Hepatocyte (in vitro differentiated cells): Measurements from ENCODE around the gene SLC44A3. TPM values are rescaled to one million over a fixed set of nuclear protein-coding genes. Genes with fewer than 3 reads are reported as not detected.

Source experiments
- DNase-seq: peaks from one replicate; pipeline ENCODE4 v3.0.0-alpha.2; 2016; ENCODE audit warnings: low spot score
- H2AFZ ChIP-seq: fragments of 200-600 bp; sonication (generic); 2 replicates; pipeline ENCODE4 v1.6.0; 2016; ENCODE audit warnings: antibody characterized with exemption, mild to moderate bottlenecking
- H3K27ac ChIP-seq: fragments of 200-600 bp; sonication (generic); 2 replicates; pipeline ENCODE4 v1.5.1; 2016; ENCODE audit warnings: mild to moderate bottlenecking
- H3K27me3 ChIP-seq: fragments of 200-600 bp; sonication (generic); 2 replicates; pipeline ENCODE4 v1.6.1; 2016
- H3K36me3 ChIP-seq: fragments of 200-600 bp; sonication (generic); replicated peaks from 2 replicates; pipeline ENCODE4 v1.5.1; 2016; ENCODE audit warnings: low read depth; ENCODE audit not compliant: insufficient read depth
- H3K4me1 ChIP-seq: fragments of 200-600 bp; sonication (generic); 2 replicates; pipeline ENCODE4 v1.5.1; 2016; ENCODE audit warnings: mild to moderate bottlenecking, moderate library complexity; ENCODE audit not compliant: insufficient read depth
- H3K4me2 ChIP-seq: fragments of 200-600 bp; sonication (generic); 2 replicates; pipeline ENCODE4 v1.6.0; 2016
- H3K4me3 ChIP-seq: fragments of 200-600 bp; sonication (generic); 2 replicates; pipeline ENCODE4 v1.5.1; 2016; ENCODE audit warnings: mild to moderate bottlenecking
- H3K79me2 ChIP-seq: fragments of 200-600 bp; sonication (generic); 2 replicates; pipeline ENCODE4 v1.6.0; 2017; ENCODE audit warnings: mild to moderate bottlenecking
- H3K9me2 ChIP-seq: fragments of 200-600 bp; sonication (generic); replicated peaks from 2 replicates; pipeline ENCODE4 v1.6.0; 2017; ENCODE audit warnings: mild to moderate bottlenecking; ENCODE audit not compliant: insufficient read depth
- H3K9me3 ChIP-seq: fragments of 200-600 bp; sonication (generic); 2 replicates; pipeline ENCODE4 v1.5.1; 2016; ENCODE audit warnings: low read depth, mild to moderate bottlenecking
- H4K20me1 ChIP-seq: fragments of 200-600 bp; sonication (generic); 2 replicates; pipeline ENCODE4 v1.6.0; 2016; ENCODE audit warnings: mild to moderate bottlenecking; ENCODE audit not compliant: insufficient read depth, poor library complexity, severe bottlenecking
- EZH2 ChIP-seq: fragments of 200-600 bp; sonication (generic); IDR thresholded peaks from 2 replicates; pipeline ENCODE4 v1.6.1; 2016; ENCODE audit warnings: antibody characterized with exemption, mild to moderate bottlenecking, borderline replicate concordance
- EZH2phosphoT487 ChIP-seq: fragments of 200-600 bp; sonication (generic); IDR thresholded peaks from one replicate; pipeline ENCODE4 v1.6.1; 2018; ENCODE audit warnings: antibody characterized with exemption, mild to moderate bottlenecking, low read depth, moderate library complexity; ENCODE audit not compliant: unreplicated experiment, severe bottlenecking
- WGBS: methylation state at CpG from one replicate; pipeline ENCODE4 v1.1.6; 2016; ENCODE audit warnings: low lambda C conversion rate; ENCODE audit errors: missing lambda C conversion rate; 5-methylcytosine and 5-hydroxymethylcytosine counted together
- polyA plus RNA-seq: library from polyadenylated mRNA; unstranded; fragments of >200 nt; fragmentation: Nextera tagmentation; extraction: Ambion mirVana; gene quantifications from 2 replicates; pipeline ENCODE4 v1.2.1, GENCODE V29; 2016
- total RNA-seq: library from RNA; depleted of rRNA; stranded (reverse); fragments of >200 nt; gene quantifications from 2 replicates; pipeline ENCODE4 v1.2.3, GENCODE V29; 2014
- TF ChIP-seq, protein P1 (sequence below): fragments of 200-600 bp; sonication (generic); IDR thresholded peaks from 2 replicates; pipeline ENCODE4 v1.5.1; 2016; ENCODE audit warnings: antibody characterized with exemption, mild to moderate bottlenecking; ENCODE audit not compliant: poor library complexity

SLC44A3 gene
- total and polyA plus RNA-seq, 2 experiments from 2014 or later = 51.5 to 55.3 TPM

DNA sequence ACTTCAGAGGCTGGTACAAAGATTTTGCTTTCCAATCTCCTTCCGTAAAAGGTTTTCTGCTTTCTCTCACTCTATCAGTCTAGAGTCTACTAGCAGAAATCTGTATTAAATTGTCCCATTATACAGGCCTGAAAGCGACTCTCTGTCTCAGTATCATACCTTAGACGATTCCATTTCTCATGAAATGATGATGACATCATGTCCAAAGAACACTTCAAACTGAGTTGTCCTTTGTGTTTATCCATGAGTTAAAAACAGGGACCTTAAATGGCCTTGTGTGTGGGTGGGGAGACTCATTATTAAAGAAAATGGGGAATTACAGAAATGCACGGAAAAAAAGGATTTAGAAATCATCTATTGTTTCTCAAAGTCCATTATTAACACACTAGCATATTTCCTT is 21.0 kb upstream of the SLC44A3 start:
- 82% methylated on average over 4 of the region's 4 CpGs for WGBS
- Histone ChIP-seq H3K4me2 (no peak overlapping the region), H4K20me1 (no peaks in the 10 kb centered on the region), H3K27ac (peak overlapping the region; percentile 7), H3K36me3 (no peaks in the 10 kb centered on the region), H3K4me3 (no peak overlapping the region), H3K9me3 (no peaks in the 10 kb centered on the region), H3K4me1 (peaks cover 32% of the 10 kb centered on the region), H2AFZ (no peak overlapping the region), H3K9me2 (no peaks in the 10 kb centered on the region), H3K27me3 (no peaks in the 10 kb centered on the region), H3K79me2 (peaks cover 28% of the 10 kb centered on the region)
- TF ChIP-seq EZH2phosphoT487 = no peak
- no peak for TF ChIP-seq EZH2
- TF ChIP-seq, protein P1, sequence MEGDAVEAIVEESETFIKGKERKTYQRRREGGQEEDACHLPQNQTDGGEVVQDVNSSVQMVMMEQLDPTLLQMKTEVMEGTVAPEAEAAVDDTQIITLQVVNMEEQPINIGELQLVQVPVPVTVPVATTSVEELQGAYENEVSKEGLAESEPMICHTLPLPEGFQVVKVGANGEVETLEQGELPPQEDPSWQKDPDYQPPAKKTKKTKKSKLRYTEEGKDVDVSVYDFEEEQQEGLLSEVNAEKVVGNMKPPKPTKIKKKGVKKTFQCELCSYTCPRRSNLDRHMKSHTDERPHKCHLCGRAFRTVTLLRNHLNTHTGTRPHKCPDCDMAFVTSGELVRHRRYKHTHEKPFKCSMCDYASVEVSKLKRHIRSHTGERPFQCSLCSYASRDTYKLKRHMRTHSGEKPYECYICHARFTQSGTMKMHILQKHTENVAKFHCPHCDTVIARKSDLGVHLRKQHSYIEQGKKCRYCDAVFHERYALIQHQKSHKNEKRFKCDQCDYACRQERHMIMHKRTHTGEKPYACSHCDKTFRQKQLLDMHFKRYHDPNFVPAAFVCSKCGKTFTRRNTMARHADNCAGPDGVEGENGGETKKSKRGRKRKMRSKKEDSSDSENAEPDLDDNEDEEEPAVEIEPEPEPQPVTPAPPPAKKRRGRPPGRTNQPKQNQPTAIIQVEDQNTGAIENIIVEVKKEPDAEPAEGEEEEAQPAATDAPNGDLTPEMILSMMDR = no peak
- no peak for DNase-seq

DNA sequence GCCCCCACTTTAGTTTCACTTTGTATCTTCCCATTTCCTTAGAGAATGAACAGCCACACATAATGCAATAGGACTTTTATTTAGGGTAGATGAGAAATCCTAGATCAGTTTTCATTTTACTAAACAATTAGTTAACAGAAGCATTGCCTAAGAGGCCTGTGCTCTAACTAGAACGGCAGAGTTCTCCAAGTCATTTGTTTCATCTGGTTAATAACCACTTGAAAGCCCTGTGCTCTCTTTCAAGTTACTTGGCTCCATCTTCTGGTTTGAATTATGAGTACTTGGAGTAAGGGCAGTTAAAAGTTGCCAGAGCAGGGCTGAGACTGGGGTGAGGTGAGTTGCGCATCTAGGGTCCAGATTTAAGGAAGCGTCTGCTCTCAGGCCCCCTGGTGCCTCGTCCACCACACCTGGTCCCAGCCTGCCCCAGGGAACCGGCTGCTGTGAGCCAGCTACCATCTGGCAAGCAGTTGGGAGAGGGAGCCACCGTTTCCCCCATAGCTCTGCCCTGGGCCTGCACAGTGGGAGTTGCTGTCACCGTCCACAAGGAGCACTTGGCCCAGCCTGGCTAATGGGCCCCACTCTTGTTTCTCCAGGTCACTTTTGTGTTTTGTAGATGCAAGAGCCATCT is 18.1 kb upstream of the SLC44A3 start:
- no peak overlapping the region for H3K4me3 ChIP-seq
- no peaks in the 10 kb centered on the region for H3K9me2 ChIP-seq
- H3K79me2 ChIP-seq = peaks cover 39% of the 10 kb centered on the region
- H4K20me1 ChIP-seq = no peaks in the 10 kb centered on the region
- peaks cover 48% of the 10 kb centered on the region for H3K4me1 ChIP-seq
- DNase-seq = peak; percentile 78
- H3K36me3 ChIP-seq = no peaks in the 10 kb centered on the region
- peak overlapping the region; percentile 31 for H2AFZ ChIP-seq
- TF ChIP-seq EZH2phosphoT487 = no peak
- TF ChIP-seq, protein P1 = peak; percentile 83
- H3K9me3 ChIP-seq = no peaks in the 10 kb centered on the region
- WGBS = 25% methylated on average over 7 of the region's 7 CpGs
- no peaks in the 10 kb centered on the region for H3K27me3 ChIP-seq
- peak overlapping the region; percentile 70 for H3K4me2 ChIP-seq
- H3K27ac ChIP-seq = peak overlapping the region; percentile 81

DNA sequence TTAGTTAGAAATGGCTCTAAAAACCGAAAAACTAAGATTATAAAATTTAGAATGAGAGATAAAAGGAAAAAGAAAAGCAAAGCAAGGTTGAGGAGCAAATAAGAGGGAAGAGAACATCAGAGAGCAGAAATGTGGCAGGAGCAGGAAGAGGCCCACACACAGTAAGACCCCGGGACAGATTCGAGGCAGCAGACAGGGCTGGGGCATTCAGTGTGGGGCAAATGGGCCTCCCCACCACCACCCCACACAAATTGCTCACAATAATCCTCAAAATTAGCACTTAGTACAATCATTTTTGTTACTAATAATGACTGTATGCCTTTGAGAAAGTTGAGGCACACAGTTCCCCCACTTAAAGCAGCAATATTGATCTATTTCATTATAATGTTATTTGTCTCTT is 17.1 kb upstream of the SLC44A3 start:
- H3K4me1 ChIP-seq = peaks cover 59% of the 10 kb centered on the region
- H3K27ac ChIP-seq = peak overlapping the region; percentile 81
- 69% methylated on average over 3 of the region's 3 CpGs for WGBS
- DNase-seq = no peak
- TF ChIP-seq EZH2phosphoT487 (no peak), EZH2 (no peak)
- TF ChIP-seq, protein P1 = no peak
- no peaks in the 10 kb centered on the region for H3K9me3 ChIP-seq
- no peaks in the 10 kb centered on the region for H3K27me3 ChIP-seq
- no peaks in the 10 kb centered on the region for H4K20me1 ChIP-seq
- no peaks in the 10 kb centered on the region for H3K9me2 ChIP-seq
- no peak overlapping the region for H3K4me2 ChIP-seq
- no peak overlapping the region for H3K4me3 ChIP-seq
- H3K79me2 ChIP-seq = peaks cover 36% of the 10 kb centered on the region
- no peak overlapping the region for H2AFZ ChIP-seq
- H3K36me3 ChIP-seq = no peaks in the 10 kb centered on the region
